GM10266 (cell line): ENCODE results near the gene CDSN.

ENCODE experiments used
- DNase-seq: peaks from one replicate; pipeline ENCODE4 v3.0.0; 2012; ENCODE audit errors: extremely low spot score
- TF ChIP-seq, protein P1 (sequence below): IDR thresholded peaks from 2 replicates; pipeline ENCODE4 v1.5.1; 2012; ENCODE audit warnings: mild to moderate bottlenecking, low read depth; ENCODE audit not compliant: control insufficient read depth, insufficient read depth; ENCODE audit errors: missing control alignments

Gene CDSN

DNA sequence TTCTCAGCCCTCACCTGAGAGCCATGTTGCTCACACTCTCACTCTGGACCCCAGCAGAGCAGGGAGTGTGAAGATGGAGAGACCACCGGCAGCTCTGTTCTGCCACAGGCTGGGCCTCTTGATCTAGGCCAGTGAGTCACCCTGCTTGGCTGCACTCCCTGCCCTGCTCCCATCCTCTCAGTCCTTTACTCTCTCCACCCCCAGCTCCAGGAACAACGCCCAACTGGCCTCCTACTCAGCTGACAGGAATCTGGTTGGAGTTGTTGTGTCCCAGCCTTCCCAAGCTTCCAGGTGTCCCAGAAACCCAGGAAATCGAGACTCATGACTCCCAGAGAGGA is 5.7 kb downstream of the CDSN start, which contains the start of gene PSORS1C1:
TSS of gene PSORS1C1 (plus strand) at position 260 of the 338 bp plus-strand sequence. CDS start 14,833 bp downstream, outside the sequence.
- DNase-seq = no peak
- TF ChIP-seq, protein P1, sequence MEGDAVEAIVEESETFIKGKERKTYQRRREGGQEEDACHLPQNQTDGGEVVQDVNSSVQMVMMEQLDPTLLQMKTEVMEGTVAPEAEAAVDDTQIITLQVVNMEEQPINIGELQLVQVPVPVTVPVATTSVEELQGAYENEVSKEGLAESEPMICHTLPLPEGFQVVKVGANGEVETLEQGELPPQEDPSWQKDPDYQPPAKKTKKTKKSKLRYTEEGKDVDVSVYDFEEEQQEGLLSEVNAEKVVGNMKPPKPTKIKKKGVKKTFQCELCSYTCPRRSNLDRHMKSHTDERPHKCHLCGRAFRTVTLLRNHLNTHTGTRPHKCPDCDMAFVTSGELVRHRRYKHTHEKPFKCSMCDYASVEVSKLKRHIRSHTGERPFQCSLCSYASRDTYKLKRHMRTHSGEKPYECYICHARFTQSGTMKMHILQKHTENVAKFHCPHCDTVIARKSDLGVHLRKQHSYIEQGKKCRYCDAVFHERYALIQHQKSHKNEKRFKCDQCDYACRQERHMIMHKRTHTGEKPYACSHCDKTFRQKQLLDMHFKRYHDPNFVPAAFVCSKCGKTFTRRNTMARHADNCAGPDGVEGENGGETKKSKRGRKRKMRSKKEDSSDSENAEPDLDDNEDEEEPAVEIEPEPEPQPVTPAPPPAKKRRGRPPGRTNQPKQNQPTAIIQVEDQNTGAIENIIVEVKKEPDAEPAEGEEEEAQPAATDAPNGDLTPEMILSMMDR = no peak

DNA sequence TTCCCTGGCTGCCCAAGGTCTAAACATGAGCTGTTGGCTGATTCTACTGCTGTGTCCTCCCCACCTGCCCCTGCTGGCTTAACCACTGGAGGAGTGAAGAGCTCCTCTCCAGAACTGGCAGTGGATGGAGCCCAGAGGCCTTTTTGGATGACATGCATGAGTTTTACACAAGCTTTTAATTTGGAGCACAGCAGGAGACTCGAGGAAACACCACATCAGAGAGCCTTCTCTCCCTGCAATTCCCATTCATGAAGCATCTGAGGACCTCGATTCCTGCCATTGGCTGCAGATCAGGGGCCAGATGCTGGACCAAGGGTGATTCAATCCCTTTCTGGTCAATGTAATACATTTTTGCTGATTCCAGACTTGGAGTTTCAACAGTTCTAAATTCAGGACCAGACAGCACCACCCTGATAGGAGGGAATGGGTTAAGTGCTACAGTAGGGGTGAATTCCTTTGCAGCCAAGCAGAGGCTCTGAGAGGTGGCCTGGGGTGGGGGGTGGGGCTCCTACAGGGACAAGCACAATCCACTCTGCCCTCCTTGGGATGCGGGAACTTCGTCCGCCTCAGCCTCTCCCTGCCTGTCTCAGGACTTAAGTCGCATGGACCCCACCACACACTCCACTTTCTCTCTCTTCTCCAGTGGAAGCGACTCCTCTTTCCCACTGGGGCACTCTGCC is 6.2 kb downstream of the CDSN start:
- no peak for DNase-seq
- TF ChIP-seq, protein P1 = no peak

DNA sequence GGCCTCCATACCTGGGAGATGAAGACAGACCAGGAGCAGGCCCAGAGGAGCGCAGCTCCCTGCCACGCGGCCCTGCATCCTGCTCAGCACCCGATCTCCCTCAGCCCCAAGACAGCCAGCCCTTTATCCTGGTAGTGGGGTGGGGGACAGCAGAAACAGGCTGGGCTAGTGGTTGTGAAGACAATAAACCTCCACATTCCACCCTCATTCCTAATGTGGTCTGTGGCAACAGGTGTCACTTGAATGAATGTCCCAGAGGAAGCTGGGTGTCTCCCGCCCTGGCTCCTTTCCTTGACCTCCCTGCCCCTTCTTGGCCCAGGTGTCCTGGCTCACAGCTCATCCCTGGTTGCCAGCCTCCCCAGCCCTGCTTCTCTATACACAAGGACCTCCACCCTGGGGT is 7.8 kb downstream of the CDSN start, which contains the start of gene C6orf15:
TSS of gene C6orf15 (minus strand) at position 98 of the 400 bp plus-strand sequence. CDS start at position 78, 20 bp downstream.
- TF ChIP-seq, protein P1 = no peak
- DNase-seq = no peak

DNA sequence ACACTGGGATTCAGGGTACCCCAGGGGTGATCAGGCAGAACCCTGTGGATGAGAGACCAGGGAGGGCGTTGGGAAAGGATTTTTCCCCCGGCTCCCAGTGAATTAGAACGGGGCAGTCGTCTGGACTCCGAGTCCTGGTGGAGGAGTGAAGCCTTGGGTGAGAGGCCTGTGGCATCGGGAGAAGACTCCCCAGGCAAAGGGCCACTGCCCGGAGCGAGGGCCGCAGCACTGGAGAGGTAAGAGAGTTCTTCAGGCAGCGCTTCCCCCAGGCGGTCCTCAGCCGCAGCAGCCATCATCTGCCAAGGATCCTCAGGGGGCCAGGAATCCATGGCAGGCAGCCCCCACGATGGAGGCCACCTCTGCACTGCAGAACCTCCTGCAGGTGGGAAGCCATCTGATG is 8.5 kb downstream of the CDSN start:
- DNase-seq = no peak

DNA sequence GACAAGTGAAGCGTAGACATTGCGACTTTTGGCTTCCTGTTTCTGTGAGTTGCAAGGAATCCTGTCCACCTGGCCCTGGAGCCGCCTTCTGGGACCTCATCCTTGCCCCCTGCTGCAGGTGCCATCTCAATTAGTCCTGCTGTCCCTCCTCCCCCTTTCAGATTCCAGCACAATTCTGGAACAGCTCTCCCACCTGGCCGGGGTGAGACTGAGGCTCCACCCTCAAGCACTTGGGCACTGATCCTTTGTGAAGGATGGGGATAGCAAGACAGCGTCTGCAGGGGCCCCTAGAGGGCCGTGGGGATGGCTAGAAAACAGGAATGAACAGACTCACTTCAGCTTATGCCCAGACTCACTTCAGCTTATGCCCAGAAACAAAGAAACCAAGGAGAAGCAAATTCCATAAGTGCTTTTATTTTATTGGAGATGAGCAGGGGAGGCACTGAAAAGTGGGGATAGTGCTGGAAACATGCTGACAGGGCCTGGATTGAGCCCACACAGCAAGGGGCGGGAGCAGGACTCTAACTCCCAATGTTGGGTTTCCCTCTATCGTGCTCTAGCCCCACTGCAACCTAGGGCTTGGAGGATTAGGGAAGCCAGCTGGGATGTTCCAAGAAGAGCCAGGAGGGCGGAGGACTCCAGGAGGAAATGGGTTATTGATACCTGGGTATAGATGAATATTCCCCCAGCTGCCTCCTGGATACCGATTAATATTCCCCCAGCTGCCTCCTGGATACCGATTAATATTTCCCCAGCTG is 9.2 kb downstream of the CDSN start:
- TF ChIP-seq, protein P1 = no peak

More for the DNA sequence above, 8.5 kb downstream of the CDSN start:
- TF ChIP-seq, protein P1 = no peak

DNA sequence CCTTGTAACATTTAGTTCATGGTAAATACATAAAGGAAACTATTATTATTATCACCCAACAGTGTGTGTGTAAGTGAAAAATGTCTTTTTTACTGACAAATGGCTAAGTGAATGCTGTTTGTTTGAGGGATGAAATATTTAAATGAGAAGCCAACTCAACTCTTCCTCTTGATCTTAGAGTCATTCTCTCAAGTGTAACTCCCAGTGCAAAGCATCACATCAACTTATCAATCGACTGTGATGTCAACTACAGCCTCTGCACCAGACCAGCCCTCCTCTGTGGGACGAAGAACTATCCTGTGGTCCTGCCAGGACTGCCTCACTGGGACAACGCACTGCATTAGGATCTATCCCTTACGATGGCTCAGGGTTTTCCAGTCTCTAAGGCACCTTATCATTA is 13.2 kb downstream of the CDSN start:
- no peak for DNase-seq
- TF ChIP-seq, protein P1 = no peak

More for the DNA sequence above, 9.2 kb downstream of the CDSN start:
- no peak for DNase-seq

DNA sequence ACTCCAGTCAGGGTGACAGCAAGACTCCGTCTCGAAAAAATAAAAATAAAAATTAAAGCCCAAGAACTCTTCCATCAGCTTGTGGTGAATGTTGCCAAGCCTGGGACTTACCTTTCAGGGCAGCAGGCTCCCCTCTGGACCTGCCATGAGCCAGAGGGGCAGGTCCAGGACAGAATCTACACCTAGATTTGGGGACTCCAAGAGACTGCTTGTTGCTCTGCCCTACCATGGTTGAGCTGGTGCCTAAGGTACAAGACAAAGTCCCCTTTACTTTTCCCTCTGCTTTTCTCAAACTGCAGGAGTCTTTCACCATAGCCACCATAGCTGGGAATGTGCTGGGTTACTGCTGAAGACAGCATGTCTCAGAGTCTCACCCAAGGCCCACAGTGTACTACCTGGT is 17.1 kb downstream of the CDSN start:
- TF ChIP-seq, protein P1 = no peak
- no peak for DNase-seq
